MCF 10A (cell line): ENCODE data around the gene FOXD4L1. TPM values are rescaled to one million over a fixed set of nuclear protein-coding genes. Genes with fewer than 3 reads are reported as not detected.
"Not testable (repeated sequence)": the region's sequence is repeated elsewhere in the genome, so short reads cannot be mapped to it uniquely, and the experiment has no call there.

Experiments used
- BruUV-seq: library from RNA; stranded (reverse); fragments of 400-500 nt; replicated peaks from 2 replicates; lab custom pipeline; 2021; lab: Mats Ljungman, UMichigan
- CTCF ChIA-PET: fragments of 300-600 bp; sonication (Branson Sonifier 250); formaldehyde crosslinking; extraction: SDS; loops from one replicate; lab custom pipeline; 2021; ENCODE audit warnings: antibody characterized with exemption, inconsistent platforms; lab: Yijun Ruan, JAX
- POLR2A ChIA-PET: fragments of 300-600, 350-650 bp; sonication (Branson Sonifier 250); formaldehyde crosslinking; extraction: SDS; loops from one replicate; lab custom pipeline; 2020; ENCODE audit warnings: antibody characterized with exemption, inconsistent platforms; lab: Yijun Ruan, JAX
- DNase-seq: peaks from one replicate; pipeline ENCODE4 v3.0.0-alpha.2; 2018; ENCODE audit not compliant: unreplicated experiment
- H3K27ac Mint-ChIP-seq: one replicate; pipeline ENCODE4 v1.8.0; 2022; ENCODE audit warnings: mild to moderate bottlenecking, low read depth, mixed read lengths; ENCODE audit not compliant: unreplicated experiment
- H3K27me3 Mint-ChIP-seq: one replicate; pipeline ENCODE4 v1.8.0; 2022; ENCODE audit warnings: mixed read lengths; ENCODE audit not compliant: insufficient read depth, unreplicated experiment
- H3K36me3 Mint-ChIP-seq: one replicate; pipeline ENCODE4 v1.8.0; 2022; ENCODE audit warnings: mild to moderate bottlenecking, moderate library complexity, mixed read lengths; ENCODE audit not compliant: insufficient read depth, unreplicated experiment
- H3K4me1 Mint-ChIP-seq: one replicate; pipeline ENCODE4 v1.8.0; 2022; ENCODE audit warnings: mixed read lengths; ENCODE audit not compliant: insufficient read depth, unreplicated experiment
- H3K4me3 Mint-ChIP-seq: one replicate; pipeline ENCODE4 v1.8.0; 2022; ENCODE audit warnings: mild to moderate bottlenecking, moderate library complexity, mixed read lengths; ENCODE audit not compliant: unreplicated experiment
- H3K9me3 Mint-ChIP-seq: one replicate; pipeline ENCODE4 v1.8.0; 2022; ENCODE audit warnings: mixed read lengths; ENCODE audit not compliant: unreplicated experiment
- intact Hi-C: fragments of 100-400 bp; cut with micrococcal nuclease; formaldehyde crosslinking; loops from 2 replicates; pipeline ENCODE4 v1.14.1; 2022
- total RNA-seq: library from RNA; stranded (reverse); gene quantifications from 2 replicates; pipeline ENCODE4 v1.2.3, GENCODE V29; 2022

Gene FOXD4L1
- total RNA-seq, 1 experiment from 2014 or later: 0.63 TPM

GRCh38 chr2:113541204-113541975, 42.9 kb downstream of the FOXD4L1 start:
- H3K27me3 Mint-ChIP-seq, CTCF ChIA-PET, H3K9me3 Mint-ChIP-seq, H3K4me1 Mint-ChIP-seq, intact Hi-C loops, BruUV-seq, H3K36me3 Mint-ChIP-seq, POLR2A ChIA-PET, H3K27ac Mint-ChIP-seq: not testable (repeated sequence)
- H3K4me3 Mint-ChIP-seq: peak overlapping the region; percentile 64
- DNase-seq: peak; percentile 0

GRCh38 chr2:113541976-113542485, 43.6 kb downstream of the FOXD4L1 start:
- intact Hi-C loops, POLR2A ChIA-PET, DNase-seq, H3K27me3 Mint-ChIP-seq, H3K27ac Mint-ChIP-seq, CTCF ChIA-PET, H3K4me1 Mint-ChIP-seq, H3K36me3 Mint-ChIP-seq, H3K9me3 Mint-ChIP-seq, BruUV-seq: not testable (repeated sequence)
- peak overlapping the region; percentile 63 for H3K4me3 Mint-ChIP-seq

DNA sequence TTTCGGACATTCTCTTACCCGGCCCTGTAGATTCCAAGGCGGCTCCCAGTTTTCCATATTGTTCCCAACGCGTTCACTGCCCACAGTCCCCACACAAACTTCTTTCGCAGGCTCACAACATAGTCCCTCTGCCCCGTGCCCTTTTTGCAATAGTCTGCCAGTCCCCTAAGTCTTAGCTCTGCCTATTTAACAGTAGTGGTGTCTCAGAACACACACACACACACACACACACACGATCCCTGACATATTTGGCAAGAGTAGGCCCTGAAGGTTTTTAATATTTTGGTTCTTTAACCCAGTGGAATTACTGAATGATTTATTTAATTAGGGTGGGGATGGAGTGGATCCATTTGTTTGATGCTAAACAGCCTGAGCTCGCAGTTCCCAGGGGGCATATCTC, 44.1 kb downstream of the FOXD4L1 start:
- intact Hi-C loops, DNase-seq: not testable (repeated sequence)

More for the DNA sequence above, 44.1 kb downstream of the FOXD4L1 start:
- CTCF ChIA-PET, POLR2A ChIA-PET, BruUV-seq, H3K36me3 Mint-ChIP-seq, H3K9me3 Mint-ChIP-seq, H3K27ac Mint-ChIP-seq, H3K4me1 Mint-ChIP-seq, H3K27me3 Mint-ChIP-seq: not testable (repeated sequence)
- H3K4me3 Mint-ChIP-seq: peak overlapping the region; percentile 63

Other genes starting within 250 kb of the FOXD4L1 start
- 2.4 TPM in 2 replicates for gene PAX8, start 219.7 kb upstream of the FOXD4L1 start, total RNA-seq
- 44.6 and 48.5 TPM in 2 replicates for gene ZNG1B, start 61.0 kb upstream of the FOXD4L1 start, total RNA-seq
- 17.6 and 24.0 TPM in 2 replicates for gene RABL2A, start 128.6 kb downstream of the FOXD4L1 start, total RNA-seq